Left renal pelvis (tissue), 4 donors: ENCODE measurements around the gene THEM4. TPM values are rescaled to one million over a fixed set of nuclear protein-coding genes. Genes with fewer than 3 reads are reported as not detected.
A peak's percentile ranks its signal among the peaks of the same experiment; 100 is the strongest.

Experiments
- DNase-seq, 4 donors: peaks; one replicate each; pipeline ENCODE4 v3.0.0-alpha.2; 2013; ENCODE audit warnings: low read depth in 4 of 4, low spot score in 3 of 4
- polyA plus RNA-seq, 4 donors: library from polyadenylated mRNA; unstranded; fragments of 120-200 nt; gene quantifications; one replicate each; pipeline ENCODE4 v1.2.1, GENCODE V29; 2013; ENCODE audit not compliant: insufficient read length in 4 of 4

The THEM4 gene
- polyA plus RNA-seq, 4 donors, result 18.3 to 41.1 (median 23.2) TPM

DNA sequence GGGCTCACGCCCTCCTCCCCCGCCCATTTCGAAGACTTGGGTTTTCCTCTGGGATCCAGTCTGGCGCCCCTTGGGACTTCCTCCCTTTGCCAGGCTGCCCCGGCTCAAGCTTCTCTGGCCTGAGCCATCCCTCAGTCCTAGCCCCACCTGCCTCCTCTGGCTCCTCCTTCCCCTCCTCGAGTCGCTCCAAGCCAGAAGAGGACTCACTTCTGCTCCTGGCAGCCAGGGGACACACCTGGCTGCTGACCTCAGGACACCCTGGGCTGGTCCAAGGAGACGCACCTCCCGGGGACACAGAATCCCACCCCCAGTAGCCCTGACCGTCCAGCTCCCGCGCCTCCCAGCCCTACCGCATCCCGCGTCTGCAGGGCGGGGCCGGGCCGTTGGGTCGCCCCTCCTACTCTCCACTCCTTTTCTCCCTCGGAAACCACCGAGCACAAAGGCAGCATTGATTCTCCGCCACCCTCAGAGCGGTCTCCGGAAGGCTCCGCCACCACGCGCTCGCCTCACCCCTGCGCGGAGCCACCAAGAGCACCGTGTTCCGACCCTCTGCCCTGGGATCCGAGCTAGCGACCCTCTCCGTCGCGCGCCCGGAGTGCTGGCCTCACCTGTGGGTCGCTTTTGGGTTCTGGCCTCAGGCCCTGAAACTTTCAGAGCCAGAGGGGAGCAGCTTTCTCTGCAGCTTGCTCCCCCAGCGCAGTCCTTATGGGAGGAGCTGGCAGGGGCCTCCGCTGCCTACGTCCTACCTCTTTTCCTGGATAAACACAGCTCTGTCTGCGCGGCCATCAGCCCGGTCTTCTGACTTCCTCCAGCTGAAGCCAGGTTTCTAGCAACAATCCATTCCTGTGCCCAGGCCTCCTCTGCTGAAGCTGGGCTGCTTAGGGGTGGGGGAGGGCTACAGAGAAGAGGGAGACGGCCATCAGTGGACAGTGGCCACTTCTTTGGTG, 69.6 kb downstream of the THEM4 start, which contains the start of gene C2CD4D:
Gene C2CD4D (minus strand): TSS at position 364 of the 947 bp plus-strand sequence. CDS start 831 bp downstream, outside the sequence.
- DNase-seq, result peak in 1 of 4 donors; percentile 40

- DNase-seq, result no peak
These were observed 70.3 kb downstream of the THEM4 start for GRCh38 chr1:151839082-151839412.

GRCh38 chr1:151838222-151839081, 70.9 kb downstream of the THEM4 start:
- DNase-seq, result no peak

DNA sequence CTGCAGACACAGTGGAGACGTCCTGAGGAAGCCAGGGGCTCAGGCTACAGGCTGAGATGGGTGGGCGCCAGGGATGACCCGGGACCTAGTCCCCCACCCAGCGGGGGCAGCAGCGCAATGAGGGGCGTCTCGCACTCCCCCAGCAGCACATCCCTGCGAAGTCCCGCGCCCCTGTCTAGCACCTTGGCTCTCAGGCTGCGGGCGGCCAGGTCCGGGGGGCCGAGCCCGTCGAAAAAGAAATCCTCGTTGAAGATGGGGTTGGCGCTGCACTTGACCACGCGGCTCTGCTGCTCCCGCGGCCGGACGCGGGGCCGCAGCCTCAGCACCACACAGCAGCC, 71.5 kb downstream of the THEM4 start:
- no peak for DNase-seq

DNA sequence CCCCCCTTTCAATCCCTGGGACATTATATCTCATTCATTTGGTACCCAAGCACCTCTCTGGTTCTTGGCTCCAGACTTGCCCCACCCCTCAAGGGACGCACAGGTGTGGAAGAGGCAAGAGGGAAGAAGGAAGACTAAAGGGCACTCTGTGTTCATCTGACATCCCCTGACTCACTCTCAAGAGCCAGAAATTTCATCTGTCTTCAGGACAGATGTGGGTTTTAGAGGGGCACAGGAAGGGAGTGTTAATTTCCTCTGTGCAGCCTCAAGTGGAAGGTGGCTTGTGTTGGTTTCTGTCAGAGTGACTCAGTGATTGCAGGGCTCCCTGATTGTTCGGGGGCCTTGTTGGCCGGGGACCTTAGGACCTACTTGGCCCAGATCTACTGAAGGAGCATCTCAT, 72.1 kb downstream of the THEM4 start:
- DNase-seq, result no peak

- no peak for DNase-seq
These were observed 73.7 kb downstream of the THEM4 start for GRCh38 chr1:151835596-151835995.

- no peak for DNase-seq
These were observed 75.1 kb downstream of the THEM4 start for GRCh38 chr1:151834239-151834638.

- DNase-seq, result no peak
These were observed 76.0 kb downstream of the THEM4 start for GRCh38 chr1:151833172-151833900.

DNA sequence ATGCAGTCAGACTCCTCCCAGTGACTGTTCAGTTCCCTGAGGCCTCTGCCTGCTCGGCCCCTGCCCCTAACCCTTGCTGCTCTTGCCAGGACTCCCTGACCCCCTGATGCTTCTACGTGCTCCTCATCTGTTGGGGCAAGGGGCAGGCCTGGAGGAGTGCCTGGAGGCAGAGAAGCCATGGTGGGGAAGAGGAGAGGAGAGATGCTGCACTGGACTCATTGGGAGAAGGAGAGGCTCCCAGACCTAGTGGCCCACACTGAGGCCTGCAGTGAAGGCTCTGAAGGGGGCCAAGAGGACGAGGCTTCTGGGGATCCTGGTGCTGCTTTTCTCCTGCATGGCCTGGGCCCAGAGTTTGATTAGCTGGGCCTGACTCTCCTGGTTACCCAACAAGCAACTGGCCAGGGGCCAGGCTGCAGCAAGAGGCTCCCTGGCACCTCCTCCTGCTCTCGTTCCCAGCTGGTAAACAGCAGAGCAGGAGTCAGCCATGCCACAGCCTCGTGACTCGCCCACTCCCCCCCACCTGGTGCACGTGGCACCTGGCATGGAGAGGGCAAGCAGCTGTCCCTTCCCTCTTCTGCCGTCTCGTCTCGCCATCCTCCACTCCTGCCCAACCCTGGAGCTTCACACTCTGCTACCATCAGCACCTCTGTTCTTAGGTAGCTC, 76.9 kb downstream of the THEM4 start:
- DNase-seq, result no peak

DNA sequence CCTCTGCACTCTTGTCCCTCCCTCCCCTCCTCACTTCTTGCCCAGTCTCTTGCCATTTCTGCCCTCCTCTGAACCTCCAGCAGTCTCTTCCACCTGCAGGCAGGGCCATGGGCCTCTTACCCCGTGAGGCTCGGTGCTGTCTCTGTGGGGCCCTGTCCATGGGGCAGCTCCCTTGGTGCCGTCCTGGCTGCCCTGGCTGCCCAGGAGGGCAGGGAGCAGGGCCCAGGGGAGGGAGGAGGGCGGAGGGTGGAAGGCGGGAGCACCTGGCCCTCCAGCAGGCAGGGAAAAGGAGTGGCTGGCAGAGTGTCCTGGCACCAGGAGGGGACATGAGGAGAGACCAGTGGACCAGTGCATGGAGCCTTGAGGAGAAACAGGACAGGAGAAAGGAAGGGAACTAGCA, 77.7 kb downstream of the THEM4 start, which contains the start of gene RORC:
Gene RORC (minus strand): TSS at position 198 of the 400 bp plus-strand sequence. CDS start 38 bp downstream, at position 160.
- no peak for DNase-seq

DNA sequence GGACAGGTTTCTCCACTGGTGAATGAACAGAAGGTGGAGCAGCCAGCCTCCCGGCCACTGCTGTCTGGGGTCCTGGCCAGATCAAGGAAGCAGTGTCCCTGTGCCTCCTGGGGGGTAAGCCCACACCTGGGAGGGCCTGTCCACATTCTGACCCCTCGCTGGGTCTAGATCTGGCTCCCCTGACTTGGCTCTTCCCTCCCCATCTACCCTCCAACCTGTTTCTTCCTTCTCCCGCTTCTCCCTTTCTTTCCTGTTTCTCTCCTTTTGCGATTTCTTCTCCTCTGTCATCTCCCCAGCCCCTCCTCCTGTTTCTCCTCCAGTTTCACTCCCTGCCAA, 78.1 kb downstream of the THEM4 start:
- no peak for DNase-seq

GRCh38 chr1:151830055-151830454, 79.3 kb downstream of the THEM4 start:
- no peak for DNase-seq

- no peak for DNase-seq
These were observed 79.8 kb downstream of the THEM4 start for GRCh38 chr1:151829352-151830046.

DNA sequence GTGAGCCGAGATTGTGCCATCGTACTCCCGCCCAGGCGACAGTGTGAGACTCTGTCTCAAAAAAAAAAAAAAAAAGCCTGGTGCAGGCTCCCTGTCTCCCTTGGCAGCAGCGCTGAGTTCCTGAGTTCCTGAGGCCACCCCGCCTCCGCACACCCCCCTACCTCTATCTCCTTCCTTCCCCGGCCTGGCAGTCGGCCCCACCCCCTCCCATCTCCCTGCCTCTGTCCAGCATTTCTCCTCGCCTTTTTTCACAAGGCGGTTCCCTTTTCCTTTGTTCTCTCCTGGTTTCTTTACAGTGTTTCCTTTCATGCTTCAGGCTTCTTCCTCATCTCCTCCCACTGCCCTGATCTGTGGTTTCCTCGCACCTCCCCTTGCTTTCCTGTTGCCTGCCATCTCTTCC, 80.4 kb downstream of the THEM4 start:
- peak in 1 of 4 donors; percentile 33 for DNase-seq

- no peak for DNase-seq
These were observed 81.5 kb downstream of the THEM4 start for GRCh38 chr1:151827853-151828252.

DNA sequence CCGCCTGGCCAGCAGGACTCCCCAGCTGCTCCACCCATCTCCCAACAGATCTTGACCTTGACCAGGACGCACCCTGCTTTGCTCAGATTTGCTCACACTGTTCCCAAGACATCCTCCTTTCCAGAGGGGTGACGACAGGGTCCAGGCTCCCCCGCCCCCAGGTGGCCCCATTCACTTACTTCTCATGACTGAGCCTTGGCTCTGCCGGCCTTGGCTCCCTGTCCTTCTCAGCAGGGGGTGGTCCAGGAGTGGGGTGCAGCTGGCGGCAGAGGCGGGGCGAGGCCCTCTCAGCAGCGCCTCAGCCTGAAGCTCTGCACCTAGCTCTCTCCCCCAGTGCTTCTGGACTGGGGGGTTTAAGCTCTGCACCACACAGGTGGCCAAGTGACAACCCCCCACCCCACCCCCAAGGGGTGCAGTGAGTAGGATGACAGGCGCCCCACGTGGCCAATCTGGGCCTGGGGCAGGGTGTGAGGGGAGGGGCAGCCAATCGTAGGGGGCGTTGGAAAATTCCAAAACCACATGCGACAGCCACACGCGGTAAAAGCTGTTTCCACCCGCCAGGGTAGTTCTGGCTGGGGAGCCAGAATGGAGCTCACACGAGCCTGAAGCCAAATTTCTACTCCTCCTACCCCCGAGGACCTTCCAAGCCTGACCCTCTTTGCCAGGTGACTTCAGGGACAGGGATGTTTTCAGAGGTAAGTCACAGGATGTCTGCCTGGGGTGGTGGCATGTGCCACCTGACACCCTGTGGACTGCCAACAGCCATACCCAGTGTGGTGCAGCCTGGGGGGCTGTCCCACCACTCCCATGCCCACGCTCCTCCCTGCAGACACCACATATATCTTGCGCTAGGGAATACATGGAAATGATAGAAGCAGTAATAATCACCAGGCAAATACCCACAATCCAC, 83.3 kb downstream of the THEM4 start:
- no peak for DNase-seq

- no peak for DNase-seq
These were observed 84.1 kb downstream of the THEM4 start for GRCh38 chr1:151825204-151825603.
